ENCODE results near the gene ZNF787.
A peak's percentile ranks its signal among the peaks of the same experiment; 100 is the strongest.

- peak in 1 of 4 experiments; percentile 17 for TF ChIP-seq CTCF (IDR thresholded peaks at IDR 0.05)
- peak; percentile 48 to 56 for TF ChIP-seq POLR2A (IDR thresholded peaks at IDR 0.05)
These were observed 19.7 kb upstream of the ZNF787 start, which contains the start of gene ZNF444 for GRCh38 chr19:56140583-56141416.
